Rectal smooth muscle tissue (tissue), 1 donor: Measurements from ENCODE around the gene MICALL2.

Experiments used
- H3K27ac ChIP-seq: one replicate; pipeline ENCODE4 v1.7.0; 2013; ENCODE audit warnings: low read depth, low read length, inconsistent platforms
- H3K27me3 ChIP-seq: one replicate; pipeline ENCODE4 v1.7.0; 2013; ENCODE audit warnings: low read length; ENCODE audit not compliant: control insufficient read depth, insufficient read depth
- H3K36me3 ChIP-seq: one replicate; pipeline ENCODE4 v1.7.0; 2013; ENCODE audit warnings: low read length; ENCODE audit not compliant: control insufficient read depth, insufficient read depth
- H3K4me1 ChIP-seq: one replicate; pipeline ENCODE4 v1.7.0; 2013; ENCODE audit warnings: low read length; ENCODE audit not compliant: control insufficient read depth, insufficient read depth
- H3K4me3 ChIP-seq: one replicate; pipeline ENCODE4 v1.7.0; 2013; ENCODE audit warnings: low read length
- H3K9ac ChIP-seq: one replicate; pipeline ENCODE4 v1.7.0; 2013; ENCODE audit warnings: low read length

The MICALL2 gene

DNA sequence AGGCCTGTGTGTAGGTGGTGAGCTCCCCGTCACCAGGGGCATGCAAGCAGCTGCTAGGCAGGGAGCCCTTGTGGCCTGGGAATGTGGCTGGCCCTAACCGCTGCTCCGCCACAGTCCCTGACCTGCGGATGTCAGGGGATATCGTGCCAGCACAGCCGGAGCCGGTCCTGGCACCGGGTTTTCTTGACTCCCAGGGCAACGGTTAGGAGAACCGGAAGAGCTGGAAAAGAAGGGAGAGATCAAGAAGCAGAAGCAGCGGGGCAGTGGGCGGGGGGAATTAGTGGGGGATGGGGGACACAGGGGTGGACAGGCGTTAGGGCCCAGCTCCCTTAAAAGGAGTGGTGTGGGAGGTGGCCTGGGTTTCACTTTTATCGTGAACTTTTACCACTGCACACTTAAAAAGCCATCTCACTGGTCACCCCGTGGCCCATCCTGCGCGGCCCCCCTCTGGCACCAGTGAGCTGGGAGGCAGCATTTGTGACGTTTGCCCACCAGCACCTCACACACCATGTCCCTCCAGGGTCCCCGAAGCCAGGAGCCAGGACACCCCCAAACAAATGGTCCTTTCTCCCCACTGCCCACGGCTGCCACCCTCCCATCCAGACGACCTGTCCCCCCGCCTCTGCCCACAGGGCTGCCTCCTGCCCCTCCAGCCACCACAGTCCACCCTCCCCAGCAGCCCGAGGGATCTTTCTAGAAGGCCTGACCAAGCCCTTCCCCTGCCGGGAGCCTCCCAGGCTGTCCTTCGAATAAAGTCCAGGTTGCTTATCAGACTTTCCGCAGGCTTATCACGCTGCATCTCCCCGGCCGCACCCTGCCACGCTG is 1.8 kb upstream of the MICALL2 start:
- Histone ChIP-seq H3K27me3 (no peaks in the 10 kb centered on the region), H3K36me3 (no peaks in the 10 kb centered on the region), H3K4me3 (peak overlapping the region; percentile 79), H3K27ac (peak overlapping the region; percentile 88), H3K9ac (peak overlapping the region; percentile 51), H3K4me1 (peaks cover 18% of the 10 kb centered on the region)

DNA sequence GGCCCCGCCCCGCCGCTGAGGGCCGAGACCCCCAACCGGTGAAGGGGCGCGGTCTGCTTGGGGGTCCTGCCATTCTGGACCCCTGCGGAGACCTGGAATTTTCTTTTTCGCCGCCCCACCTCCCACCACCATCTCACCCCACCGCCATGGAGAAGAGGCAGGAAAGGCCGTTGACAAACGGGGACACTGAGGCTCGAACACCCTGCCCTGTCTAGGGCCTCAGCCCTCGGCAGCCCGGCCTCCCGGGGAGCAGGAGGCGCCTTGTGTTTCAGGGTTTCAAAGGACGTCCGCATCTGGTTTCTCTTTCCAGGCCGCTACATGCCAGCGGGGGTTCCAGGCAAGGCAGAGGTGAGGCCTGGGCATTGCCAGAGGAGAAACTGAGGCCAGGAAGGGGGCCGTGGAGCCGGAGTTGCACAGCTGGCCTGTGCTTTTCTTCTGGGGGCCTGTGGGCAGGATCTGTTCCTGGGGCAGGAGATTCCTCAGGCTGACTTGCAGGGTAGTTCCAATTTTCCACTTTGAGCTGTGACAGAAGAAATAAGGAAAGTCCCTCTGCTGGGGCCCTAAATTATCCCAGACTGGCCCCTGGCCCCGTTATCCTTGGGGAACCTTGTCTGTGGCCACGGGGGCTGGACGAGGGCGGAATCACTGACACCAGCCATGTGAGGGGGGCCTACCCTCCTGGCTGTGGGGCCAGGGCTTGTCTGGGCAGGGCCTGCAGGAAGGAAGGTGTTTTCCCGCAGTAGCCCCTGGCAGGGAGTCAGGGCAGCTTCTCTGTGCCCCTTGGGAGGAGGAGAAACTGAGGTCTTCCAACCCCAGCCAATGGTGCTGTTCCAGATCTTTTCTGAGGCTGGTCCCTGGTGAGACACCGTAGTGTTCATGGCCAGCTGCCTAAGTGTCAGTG is 900 bp upstream of the MICALL2 start:
- Histone ChIP-seq H3K4me1 (peaks cover 18% of the 10 kb centered on the region), H3K36me3 (no peaks in the 10 kb centered on the region), H3K4me3 (peak overlapping the region; percentile 79), H3K27me3 (no peaks in the 10 kb centered on the region), H3K9ac (peak overlapping the region; percentile 25), H3K27ac (peak overlapping the region; percentile 88)

DNA sequence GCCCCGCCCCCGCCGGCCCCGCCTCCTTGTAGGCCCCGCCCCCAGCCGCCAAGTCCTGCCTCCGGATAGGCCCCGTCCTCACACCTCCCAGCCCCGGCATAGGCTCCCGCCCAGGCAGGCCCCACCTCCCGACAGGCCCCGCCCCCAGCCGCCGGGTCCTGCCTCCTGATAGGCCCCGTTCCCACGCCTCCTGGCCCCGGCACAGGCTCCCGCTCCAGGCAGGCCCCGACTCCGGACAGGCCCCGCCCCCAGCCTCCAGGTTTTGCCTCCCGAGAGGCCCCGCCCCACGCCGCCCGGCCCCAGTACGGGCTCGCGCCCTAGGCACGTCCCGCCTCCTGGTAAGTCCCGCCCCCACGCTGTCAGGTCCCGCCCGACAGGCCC is 232 bp upstream of the MICALL2 start:
- Histone ChIP-seq H3K27ac (peak overlapping the region; percentile 88), H3K9ac (no peak overlapping the region), H3K4me1 (peaks cover 18% of the 10 kb centered on the region), H3K27me3 (no peaks in the 10 kb centered on the region), H3K4me3 (no peak overlapping the region), H3K36me3 (no peaks in the 10 kb centered on the region)

DNA sequence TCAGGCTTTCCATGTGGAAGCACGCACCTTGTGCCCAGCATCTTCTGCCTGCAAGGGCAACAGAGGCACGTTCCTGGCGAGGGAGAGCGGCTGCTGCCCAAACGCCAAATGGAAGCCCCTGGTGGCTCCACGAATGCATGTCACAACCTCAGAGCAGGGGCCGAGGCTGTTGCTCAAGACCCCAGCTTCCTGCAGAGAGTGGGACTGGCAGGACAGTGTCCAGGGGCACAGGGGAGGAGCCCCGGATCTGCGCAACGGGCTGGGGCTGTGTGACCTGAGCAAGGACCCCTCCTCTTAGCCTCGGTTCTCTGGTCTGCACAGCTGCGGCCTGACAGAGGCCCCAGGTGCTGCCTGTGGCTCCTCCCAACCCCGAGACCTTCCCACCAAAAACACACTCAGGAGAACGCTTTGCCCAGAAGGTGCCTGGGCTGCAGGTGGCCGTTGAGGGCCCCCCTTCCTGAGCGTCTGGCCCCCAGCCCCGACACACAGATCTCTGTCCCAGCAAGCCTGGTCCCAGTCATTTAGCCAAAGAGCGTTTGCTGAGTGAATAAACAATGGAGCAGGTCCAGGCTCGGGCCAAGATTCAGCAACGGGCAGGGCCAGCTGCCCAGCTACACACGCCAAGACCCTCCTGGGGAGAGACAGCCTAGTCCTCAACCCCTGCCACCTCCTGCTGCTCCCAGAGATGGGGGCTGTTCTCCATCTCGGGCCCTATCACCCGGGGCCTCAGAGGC is 1.2 kb downstream of the MICALL2 start:
- Histone ChIP-seq H3K4me3 (peak overlapping the region; percentile 70), H3K27ac (peak overlapping the region; percentile 11), H3K9ac (peak overlapping the region; percentile 19), H3K36me3 (no peaks in the 10 kb centered on the region), H3K4me1 (peaks cover 8% of the 10 kb centered on the region), H3K27me3 (no peaks in the 10 kb centered on the region)

DNA sequence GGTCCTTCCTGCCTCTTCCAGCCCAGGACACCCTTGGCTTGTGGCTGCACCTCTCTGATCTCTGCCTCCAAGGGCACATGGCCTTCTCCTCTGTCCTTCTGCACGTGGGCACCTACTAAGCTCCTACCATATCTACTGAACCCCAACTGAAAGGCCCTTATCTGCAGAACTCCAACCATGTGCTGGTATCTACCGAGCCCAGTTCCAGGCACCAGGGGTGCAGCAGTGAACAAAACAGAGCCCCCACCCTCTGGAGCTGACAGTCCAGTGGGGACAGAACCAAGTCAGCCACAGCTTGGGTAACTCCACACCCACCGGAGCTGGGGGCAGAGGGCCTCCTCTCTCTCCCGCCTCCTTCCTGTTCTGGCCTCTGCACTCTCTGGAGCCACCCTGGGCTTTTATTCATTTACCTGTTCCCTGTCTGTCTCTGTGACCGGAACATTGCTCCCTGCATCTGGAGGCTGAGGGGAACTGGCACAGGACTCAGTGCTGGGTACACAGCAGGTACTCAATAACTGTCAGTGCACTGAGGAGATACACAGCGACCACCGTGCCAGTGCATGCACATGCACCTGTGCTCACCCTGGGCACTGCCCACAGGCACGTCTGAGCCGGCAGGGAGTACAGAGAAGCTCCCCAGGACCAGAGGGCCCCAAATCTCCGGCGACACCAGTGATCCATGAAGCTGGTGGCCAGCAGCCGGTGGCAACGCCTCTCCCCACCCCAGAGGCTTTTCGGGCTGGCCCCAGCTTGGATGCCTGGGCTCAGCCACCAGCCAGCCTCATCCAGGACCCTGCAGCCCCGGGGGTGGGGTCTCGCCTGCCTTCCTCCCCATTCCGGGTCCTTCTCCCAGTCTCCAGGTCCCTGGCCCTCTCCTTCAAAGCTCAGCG is 2.0 kb downstream of the MICALL2 start:
- H3K9ac ChIP-seq = no peak overlapping the region
- H3K27me3 ChIP-seq = no peaks in the 10 kb centered on the region
- peak overlapping the region; percentile 70 for H3K4me3 ChIP-seq
- H3K4me1 ChIP-seq = peaks cover 8% of the 10 kb centered on the region
- no peaks in the 10 kb centered on the region for H3K36me3 ChIP-seq
- no peak overlapping the region for H3K27ac ChIP-seq

DNA sequence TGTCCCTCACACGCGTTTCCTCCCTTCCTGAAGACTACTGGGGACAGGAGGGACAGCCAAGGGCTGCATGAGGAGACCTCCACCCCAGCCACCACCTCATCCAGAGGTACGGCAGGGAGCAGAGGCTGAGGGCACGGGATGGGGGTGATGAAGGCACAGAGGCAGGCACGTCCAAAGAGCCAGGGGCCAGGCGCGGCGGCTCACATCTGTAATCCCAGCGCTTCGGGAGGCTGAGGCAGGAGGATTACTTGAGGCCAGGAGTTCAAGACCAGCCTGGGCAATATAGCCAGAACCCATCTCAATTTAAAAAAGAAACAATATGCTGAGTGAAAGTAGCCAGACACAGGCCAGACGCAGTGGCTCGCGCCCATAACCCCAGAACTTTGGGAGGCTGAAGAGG is 3.3 kb downstream of the MICALL2 start:
- Histone ChIP-seq H3K36me3 (no peaks in the 10 kb centered on the region), H3K9ac (no peak overlapping the region), H3K4me3 (peak overlapping the region; percentile 32), H3K4me1 (peaks cover 8% of the 10 kb centered on the region), H3K27me3 (no peaks in the 10 kb centered on the region), H3K27ac (no peak overlapping the region)

DNA sequence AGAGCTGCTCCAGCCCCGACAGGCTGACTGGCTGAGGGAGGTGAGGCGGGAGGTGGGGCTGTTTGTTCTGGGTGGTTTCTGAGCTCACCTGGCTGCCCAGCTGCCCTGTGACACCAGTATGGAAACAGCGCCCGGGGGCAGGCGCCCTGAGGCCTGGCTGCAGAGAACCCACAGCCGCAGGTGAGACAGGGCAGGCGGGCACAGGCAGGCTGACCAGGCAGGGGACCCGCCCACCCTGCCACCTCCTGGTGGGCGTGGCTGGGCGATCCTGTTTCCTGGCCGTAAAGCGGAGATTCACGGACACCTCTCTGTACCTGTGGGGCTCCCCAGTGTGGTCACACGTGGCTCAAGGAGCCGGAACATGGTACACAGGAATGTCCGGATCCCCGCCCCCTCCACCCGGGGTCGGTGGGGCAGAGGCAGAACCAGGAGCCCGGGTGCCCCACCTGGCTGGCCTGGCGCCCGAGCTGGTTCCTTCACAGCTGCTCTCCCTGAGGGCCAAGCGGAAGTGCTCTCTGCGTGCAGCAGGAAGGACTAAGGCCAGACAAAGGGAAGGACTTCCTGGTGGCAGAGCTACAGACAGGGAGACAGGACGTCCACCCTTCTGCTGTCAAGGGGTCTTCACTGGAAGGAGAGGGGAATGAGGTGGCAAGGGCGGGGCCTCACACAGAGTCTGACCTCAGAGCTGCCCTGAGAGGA is 3.9 kb downstream of the MICALL2 start:
- no peaks in the 10 kb centered on the region for H3K36me3 ChIP-seq
- H3K4me1 ChIP-seq = peaks cover 4% of the 10 kb centered on the region
- H3K27me3 ChIP-seq = no peaks in the 10 kb centered on the region
- peak overlapping the region; percentile 38 for H3K27ac ChIP-seq
- peak overlapping the region; percentile 32 for H3K4me3 ChIP-seq
- H3K9ac ChIP-seq = no peak overlapping the region

DNA sequence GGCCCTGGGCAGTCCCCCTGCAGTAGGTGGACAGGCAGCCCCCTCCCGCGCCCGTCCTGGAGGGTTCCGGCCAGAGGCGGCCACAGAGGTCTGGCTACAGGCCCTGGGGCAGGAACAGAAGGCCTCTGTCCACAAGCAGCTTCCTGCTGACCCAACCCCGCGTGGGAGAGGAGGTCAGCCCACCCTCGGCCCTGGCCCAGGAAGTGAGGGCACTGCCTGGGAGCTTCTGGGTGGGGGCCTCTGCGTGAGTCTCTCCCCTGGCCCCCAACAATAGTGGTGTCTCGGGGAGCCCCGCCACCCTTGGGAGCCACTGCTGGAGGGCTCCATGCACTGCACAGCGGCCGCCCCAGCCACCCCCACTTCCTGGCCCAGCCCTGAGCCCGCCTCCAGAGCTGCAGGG is 4.7 kb downstream of the MICALL2 start:
- peaks cover 4% of the 10 kb centered on the region for H3K4me1 ChIP-seq
- no peaks in the 10 kb centered on the region for H3K27me3 ChIP-seq
- H3K4me3 ChIP-seq = no peak overlapping the region
- H3K36me3 ChIP-seq = no peaks in the 10 kb centered on the region
- peak overlapping the region; percentile 38 for H3K27ac ChIP-seq
- no peak overlapping the region for H3K9ac ChIP-seq

DNA sequence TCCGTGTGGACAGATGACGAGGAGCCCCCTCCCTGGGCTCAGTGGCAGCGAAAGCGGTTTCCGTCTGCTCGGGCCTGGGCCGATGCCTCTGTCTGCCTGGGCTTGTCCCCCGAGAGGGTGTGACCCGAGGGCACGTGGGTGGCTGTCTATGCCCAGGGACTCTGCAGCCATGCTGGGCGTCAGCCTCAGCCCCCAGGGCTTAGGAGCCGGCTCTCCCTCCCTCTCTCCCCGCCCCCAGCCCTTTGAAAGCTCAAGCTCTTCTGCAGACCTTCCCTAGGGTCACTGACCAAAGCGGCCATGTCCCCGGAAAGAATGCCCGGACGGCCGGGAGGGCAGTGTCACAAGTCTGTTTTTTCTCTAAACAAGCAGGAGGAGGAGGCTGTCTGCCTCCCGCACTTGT is 7.1 kb downstream of the MICALL2 start:
- Histone ChIP-seq H3K9ac (no peak overlapping the region), H3K4me3 (no peak overlapping the region), H3K27me3 (no peaks in the 10 kb centered on the region), H3K36me3 (no peaks in the 10 kb centered on the region), H3K27ac (no peak overlapping the region), H3K4me1 (no peaks in the 10 kb centered on the region)

DNA sequence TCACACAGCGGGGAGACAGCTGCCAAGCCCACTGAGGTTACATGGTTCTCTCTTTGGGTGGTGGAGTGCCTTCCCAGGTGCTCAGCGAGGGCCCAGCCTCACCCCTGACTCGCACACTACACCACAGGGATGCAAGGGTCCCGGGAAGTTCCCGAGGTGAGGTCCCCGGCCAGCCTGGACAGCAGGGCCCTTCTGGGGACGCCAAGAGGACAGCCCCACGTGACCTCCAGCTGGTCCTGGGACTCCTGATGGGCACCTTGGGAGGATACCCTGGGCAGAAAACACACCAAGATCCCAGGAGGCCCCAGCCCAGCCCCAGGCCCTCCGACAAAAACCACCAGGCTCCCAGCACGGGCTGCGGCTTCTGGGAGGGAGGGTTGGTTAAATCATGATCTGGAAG is 8.3 kb downstream of the MICALL2 start:
- Histone ChIP-seq H3K9ac (no peak overlapping the region), H3K36me3 (no peaks in the 10 kb centered on the region), H3K4me1 (peaks cover 6% of the 10 kb centered on the region), H3K4me3 (no peak overlapping the region), H3K27me3 (no peaks in the 10 kb centered on the region), H3K27ac (no peak overlapping the region)

DNA sequence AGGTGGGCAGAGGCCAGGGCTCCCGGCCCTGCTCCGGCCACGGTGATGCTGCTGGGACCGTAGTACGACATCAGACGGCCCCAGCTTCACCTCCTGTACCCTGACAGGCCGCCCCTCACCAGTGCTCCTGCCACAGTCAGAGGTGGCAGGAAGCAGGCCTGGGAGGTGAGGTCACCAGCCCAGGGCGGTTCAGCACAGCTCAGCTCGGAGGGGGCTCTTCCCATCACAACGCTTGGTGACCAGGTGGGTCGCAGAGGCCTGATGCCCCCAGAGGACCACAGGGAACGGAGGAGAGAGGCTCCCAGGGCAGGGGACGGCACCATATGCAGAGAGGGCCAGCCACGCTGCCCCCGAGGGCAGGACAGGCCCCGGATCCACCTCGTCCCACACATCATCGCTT is 8.8 kb downstream of the MICALL2 start:
- Histone ChIP-seq H3K9ac (no peak overlapping the region), H3K27ac (no peak overlapping the region), H3K4me1 (peaks cover 6% of the 10 kb centered on the region)

More for the DNA sequence above, 8.8 kb downstream of the MICALL2 start:
- H3K36me3 ChIP-seq = no peaks in the 10 kb centered on the region
- no peak overlapping the region for H3K4me3 ChIP-seq
- no peaks in the 10 kb centered on the region for H3K27me3 ChIP-seq
